GM12801 (cell line): ENCODE measurements around the gene EPC2.

Experiments
- TF ChIP-seq, protein P1 (sequence below): IDR thresholded peaks from one replicate; pipeline ENCODE4 v1.5.1; 2011; ENCODE audit warnings: control low read depth; ENCODE audit not compliant: insufficient read length; ENCODE audit errors: extremely low read depth

The EPC2 gene

DNA sequence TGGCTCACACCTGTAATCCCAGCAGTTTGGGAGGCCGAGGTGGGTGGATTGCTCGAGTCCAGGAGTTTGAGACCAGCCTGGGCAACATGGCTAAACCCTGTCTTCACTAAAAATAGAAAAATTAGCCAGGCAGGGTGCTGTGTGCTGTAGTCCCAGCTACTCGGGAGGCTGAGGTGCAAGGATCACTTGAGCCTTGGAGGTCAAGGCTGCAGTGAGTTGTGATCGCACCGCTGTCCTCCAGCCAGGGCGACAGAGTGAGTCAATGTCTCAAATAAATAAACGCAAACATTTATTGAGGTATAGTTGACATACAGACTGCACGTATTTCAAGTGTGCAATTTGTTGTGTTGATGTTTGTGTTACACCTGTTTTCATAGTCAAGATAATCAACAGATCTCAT lies 19.7 kb downstream of the EPC2 start:
- TF ChIP-seq, protein P1, sequence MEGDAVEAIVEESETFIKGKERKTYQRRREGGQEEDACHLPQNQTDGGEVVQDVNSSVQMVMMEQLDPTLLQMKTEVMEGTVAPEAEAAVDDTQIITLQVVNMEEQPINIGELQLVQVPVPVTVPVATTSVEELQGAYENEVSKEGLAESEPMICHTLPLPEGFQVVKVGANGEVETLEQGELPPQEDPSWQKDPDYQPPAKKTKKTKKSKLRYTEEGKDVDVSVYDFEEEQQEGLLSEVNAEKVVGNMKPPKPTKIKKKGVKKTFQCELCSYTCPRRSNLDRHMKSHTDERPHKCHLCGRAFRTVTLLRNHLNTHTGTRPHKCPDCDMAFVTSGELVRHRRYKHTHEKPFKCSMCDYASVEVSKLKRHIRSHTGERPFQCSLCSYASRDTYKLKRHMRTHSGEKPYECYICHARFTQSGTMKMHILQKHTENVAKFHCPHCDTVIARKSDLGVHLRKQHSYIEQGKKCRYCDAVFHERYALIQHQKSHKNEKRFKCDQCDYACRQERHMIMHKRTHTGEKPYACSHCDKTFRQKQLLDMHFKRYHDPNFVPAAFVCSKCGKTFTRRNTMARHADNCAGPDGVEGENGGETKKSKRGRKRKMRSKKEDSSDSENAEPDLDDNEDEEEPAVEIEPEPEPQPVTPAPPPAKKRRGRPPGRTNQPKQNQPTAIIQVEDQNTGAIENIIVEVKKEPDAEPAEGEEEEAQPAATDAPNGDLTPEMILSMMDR = no peak

GRCh38 chr2:148666555-148666954 lies 22.0 kb downstream of the EPC2 start:
- TF ChIP-seq, protein P1 = no peak

GRCh38 chr2:148667113-148667836 lies 22.7 kb downstream of the EPC2 start:
- TF ChIP-seq, protein P1 = no peak

- TF ChIP-seq, protein P1 = no peak
These were observed 26.2 kb downstream of the EPC2 start for GRCh38 chr2:148670773-148671172.

- TF ChIP-seq, protein P1 = no peak
These were observed 29.8 kb downstream of the EPC2 start for GRCh38 chr2:148674063-148675020.

DNA sequence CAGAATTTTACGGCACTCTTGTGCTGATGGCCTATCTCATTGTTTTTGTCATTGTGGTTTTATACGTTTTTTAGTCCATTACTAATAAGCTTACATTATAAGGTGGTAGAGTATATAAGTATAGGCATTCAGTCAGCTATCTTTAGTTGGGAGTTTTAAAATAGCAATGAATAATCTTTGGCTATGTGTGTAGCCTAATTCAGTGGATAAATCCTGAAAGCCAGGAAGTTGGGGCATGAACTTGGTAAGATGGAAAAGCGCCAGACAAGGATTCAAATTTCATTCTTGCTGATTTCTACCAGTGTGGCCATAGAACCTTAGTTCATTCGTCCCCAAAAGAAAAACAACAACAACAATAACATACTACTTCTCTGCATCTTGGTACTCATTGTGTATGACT lies 31.2 kb downstream of the EPC2 start:
- TF ChIP-seq, protein P1 = no peak

DNA sequence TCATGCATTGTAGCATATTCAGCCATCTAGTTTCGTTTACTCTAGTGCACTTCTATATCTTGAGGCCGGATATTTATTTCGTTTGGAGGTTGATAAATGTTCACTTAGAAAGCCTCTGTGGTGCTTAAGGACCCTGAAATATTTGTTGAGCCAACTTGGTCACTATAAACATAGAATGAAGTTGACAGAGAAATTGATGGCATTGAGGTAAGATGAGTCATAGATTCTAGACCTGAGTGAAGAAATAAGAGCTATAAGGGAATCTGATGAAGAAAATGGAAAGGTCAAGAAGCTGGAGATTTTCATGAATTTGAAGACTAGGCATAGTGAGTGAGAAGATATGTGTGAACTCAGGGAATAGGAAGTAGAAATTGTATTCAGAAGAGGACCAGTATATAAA lies 35.9 kb downstream of the EPC2 start:
- TF ChIP-seq, protein P1 = no peak
